GM21786 (cell line): ENCODE data around the gene CES5A.
"Not testable (repeated sequence)": the region's sequence is repeated elsewhere in the genome, so short reads cannot be mapped to it uniquely, and the experiment has no call there.

Experiments used
- ATAC-seq: cut with Tn5 transposase; IDR thresholded peaks from one replicate; pipeline ENCODE4 v1.9.1; 2021; ENCODE audit not compliant: unreplicated experiment

The CES5A gene

GRCh38 chr16:55875273-55875672, at the start of gene CES5A:
TSS of gene CES5A (minus strand) at chr16:55875373. CDS start at chr16:55875221, 152 bp downstream.
- ATAC-seq: no peak

GRCh38 chr16:55922662-55923061, 47.5 kb upstream of the CES5A start:
- ATAC-seq: no peak

- ATAC-seq: no peak
These were observed 42.4 kb upstream of the CES5A start for GRCh38 chr16:55917373-55918160.

GRCh38 chr16:55915096-55915827, 40.1 kb upstream of the CES5A start:
- ATAC-seq: no peak

GRCh38 chr16:55914383-55914782, 39.2 kb upstream of the CES5A start:
- ATAC-seq: no peak

- no peak for ATAC-seq
These were observed 38.5 kb upstream of the CES5A start for GRCh38 chr16:55913716-55914115.

- ATAC-seq: not testable (repeated sequence)
These were observed 37.9 kb upstream of the CES5A start for GRCh38 chr16:55913121-55913520.

- ATAC-seq: no peak
These were observed 36.8 kb upstream of the CES5A start for GRCh38 chr16:55912022-55912421.

GRCh38 chr16:55911616-55912015, 36.4 kb upstream of the CES5A start:
- ATAC-seq: no peak

GRCh38 chr16:55909876-55910275, 34.7 kb upstream of the CES5A start:
- no peak for ATAC-seq

- ATAC-seq: no peak
These were observed 33.5 kb upstream of the CES5A start for GRCh38 chr16:55908641-55909040.

GRCh38 chr16:55907661-55908060, 32.5 kb upstream of the CES5A start:
- no peak for ATAC-seq

- no peak for ATAC-seq
These were observed 30.9 kb upstream of the CES5A start for GRCh38 chr16:55906123-55906522.

- ATAC-seq: no peak
These were observed 30.5 kb upstream of the CES5A start for GRCh38 chr16:55905651-55906050.

GRCh38 chr16:55901566-55902217, 26.5 kb upstream of the CES5A start:
- no peak for ATAC-seq

GRCh38 chr16:55900616-55901393, 25.6 kb upstream of the CES5A start:
- ATAC-seq: no peak

- no peak for ATAC-seq
These were observed 24.7 kb upstream of the CES5A start for GRCh38 chr16:55899857-55900256.

- ATAC-seq: no peak
These were observed 23.4 kb upstream of the CES5A start for GRCh38 chr16:55898592-55898991.

- ATAC-seq: no peak
These were observed 17.6 kb upstream of the CES5A start for GRCh38 chr16:55892821-55893220.

GRCh38 chr16:55889518-55889917, 14.3 kb upstream of the CES5A start:
- ATAC-seq: no peak

GRCh38 chr16:55888546-55888945, 13.4 kb upstream of the CES5A start:
- ATAC-seq: no peak
